NAMALWA (cell line): Measurements from ENCODE around the gene IL4I1.
A peak's percentile ranks its signal among the peaks of the same experiment; 100 is the strongest.

Experiments
- DNase-seq: peaks from one replicate; pipeline ENCODE4 v3.0.0-alpha.2; 2015; ENCODE audit warnings: low spot score

IL4I1 gene

DNA sequence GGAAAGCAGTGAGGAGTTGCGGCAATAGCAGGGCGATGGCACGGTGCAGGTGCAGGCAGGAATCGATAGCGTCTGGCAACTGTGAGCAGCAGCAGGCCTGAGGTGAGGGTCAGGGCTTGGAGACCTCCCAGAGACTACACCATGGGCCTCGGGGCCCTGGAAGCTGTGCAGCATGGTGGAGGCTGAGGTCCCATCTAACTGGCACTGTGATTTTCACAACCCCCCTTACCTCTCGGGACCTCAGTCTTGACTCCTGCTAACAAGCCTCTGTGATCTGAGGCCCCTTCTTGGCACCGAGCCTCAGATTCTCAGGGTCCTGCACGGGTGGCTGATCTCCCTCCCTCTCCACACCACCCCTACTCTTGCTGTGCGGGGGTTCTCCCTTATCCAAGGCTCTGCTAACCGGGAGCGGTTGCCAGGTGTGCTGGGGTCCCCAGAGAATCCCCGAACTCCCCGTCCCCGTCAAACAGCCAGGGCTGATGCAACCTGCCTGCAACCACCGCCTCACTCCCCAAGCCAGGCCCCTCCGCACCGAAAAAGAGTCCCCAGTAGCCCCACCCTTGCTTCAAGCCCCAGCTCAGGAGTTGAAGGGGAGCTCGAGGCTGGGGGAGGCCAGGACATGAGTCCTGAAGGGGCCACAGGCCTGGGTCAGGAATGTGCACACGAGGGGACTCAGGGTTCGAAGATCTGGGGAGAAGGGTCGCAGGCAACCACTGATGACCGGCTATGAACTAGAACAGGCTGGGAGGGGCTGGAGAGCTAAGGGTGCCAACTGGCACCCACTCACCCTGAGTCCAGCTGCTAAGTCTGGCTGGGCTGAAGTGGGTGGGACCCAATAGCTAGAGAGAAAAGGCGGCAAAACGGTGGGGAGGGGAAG lies 27.6 kb upstream of the IL4I1 start:
- peak; percentile 84 for DNase-seq

DNA sequence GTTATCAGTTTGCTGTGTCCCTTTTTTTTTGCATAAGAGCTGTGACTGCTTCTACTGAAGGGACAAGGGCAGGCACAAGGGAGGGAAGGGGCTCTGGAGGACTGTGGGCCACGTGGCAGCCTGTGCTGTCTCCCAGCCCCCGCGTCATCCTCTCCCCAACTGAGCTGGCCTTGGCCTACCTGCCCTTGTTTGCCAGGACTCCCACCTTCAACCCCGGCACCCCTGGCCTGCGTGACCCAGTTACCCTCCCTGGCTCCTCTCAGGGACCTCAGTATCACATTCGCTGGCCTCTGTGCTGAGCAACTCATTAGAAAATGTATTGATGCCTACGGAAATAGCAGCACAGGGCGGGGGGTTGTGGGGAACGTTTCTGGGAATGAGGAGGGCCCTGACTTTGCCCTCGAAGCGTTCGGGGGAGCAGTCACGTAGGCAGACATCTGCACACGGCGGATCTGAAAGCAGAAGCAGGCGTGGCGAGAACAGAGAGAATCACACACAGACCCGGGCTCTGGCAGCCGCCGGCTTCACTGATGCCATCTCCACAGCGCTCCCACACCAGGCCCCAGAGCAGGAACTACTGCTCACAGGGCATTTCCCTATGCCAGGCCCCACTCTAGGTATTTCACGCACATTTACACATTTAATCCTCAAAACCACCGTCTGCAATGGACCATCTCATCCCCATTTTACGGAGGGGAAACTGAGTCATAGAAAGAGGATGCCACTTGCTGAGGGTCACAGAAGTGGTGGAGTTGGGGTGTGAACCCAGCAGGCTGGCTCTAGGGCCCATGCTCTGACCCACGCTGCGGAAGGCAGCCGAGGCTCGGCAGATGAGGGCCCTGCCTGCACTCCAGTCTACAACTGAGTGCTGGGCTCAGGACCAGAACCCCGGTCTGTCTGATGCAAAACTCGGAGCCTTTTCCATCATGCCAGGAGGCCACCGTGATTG lies 26.6 kb upstream of the IL4I1 start:
- no peak for DNase-seq

DNA sequence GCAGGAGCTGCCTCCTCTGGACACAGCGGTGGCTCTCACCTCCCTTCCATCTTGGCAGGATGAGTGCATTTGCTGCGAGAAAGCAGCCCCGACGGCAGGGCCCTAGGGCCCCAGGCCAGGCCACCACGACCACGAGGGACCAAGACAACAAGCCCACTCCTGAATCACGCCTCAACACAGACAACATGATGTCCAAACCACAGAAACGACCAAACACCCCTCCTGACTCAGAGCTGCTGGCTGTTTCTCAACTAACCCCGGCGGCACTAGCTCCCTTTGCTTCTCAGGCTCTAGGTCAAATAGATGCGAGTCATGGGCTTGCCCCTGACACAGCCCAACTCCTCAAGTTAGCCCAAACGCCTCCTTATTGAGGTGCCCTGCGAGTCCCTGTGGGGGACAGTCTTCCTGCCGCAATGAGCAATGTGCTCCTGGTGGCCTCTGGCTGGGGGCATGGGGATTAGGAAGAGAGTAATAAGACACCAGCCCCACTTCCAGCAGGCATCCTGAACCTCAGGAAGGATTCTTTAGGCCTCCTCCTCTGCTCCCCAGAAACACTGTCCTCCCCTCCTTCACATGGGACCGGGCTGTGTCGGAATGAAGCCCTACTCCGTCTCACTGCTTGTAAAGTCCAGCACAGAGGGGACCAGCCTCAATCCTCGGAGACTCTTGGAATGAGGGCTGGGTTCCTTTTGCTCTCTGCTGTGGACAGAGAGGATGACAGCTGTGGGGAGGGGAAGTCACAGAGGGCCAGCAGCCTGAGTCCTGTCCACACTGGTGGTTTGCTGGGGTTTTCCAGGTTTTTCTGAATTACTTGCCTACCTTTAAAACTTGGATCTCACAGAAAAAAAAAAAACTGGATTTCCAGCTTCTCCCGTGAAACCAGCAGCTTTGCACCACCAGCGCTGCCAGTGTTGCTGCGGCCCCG lies 25.4 kb upstream of the IL4I1 start:
- DNase-seq, result no peak

DNA sequence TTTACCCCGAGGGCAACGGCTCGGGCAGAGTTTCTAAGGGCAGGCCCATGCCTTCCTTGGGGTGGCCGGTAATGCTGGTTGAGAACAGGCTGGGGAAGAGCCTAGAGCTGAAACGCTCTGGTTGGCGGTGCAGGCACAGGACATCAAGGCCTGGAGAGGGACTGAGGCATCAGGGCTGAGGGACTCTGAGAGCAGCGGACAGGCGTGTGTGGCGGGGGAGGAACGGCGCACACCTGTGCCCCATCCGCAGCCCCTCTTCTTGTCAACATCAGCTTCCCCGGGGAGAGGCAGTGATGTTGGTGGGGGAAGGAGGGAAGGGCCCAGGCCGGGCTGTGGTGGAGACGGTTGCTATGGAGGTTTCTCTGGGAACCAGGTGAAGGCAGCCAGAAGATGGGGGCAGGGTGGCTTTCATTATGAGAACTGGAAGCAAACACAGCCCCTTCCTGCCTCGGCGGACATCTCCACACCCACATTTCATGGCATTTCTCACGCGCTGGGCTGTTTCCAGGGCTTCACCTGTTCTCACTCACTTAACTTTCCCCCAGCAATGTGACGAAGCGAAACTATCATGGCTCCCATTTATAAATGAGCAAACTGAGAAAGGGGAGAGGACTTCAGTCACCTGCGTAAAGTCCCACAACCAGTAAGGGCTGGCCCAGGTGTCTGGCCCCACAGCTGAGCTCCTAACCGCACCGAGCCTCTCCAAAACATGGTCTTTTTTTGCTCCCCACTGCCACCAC lies 24.1 kb upstream of the IL4I1 start:
- DNase-seq, result no peak

DNA sequence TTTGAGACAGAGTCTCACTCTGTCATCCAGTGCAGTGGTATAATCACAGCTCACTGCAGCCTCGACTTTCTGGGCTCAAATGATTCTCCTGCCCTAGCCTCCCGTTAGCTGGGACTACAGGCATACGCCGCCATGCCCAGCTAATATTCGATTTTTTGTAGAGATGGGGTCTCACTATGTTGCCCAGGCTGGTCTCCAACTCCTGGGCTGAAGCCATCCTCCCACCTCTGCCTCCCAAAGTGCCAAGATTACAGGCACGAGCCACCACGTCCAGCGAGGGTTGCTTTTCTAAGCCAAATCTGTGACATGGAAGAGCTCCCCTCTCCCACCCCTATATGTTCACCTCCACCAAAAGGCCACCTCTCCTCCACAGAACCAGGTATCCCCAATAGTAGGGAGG lies 21.4 kb upstream of the IL4I1 start:
- no peak for DNase-seq

DNA sequence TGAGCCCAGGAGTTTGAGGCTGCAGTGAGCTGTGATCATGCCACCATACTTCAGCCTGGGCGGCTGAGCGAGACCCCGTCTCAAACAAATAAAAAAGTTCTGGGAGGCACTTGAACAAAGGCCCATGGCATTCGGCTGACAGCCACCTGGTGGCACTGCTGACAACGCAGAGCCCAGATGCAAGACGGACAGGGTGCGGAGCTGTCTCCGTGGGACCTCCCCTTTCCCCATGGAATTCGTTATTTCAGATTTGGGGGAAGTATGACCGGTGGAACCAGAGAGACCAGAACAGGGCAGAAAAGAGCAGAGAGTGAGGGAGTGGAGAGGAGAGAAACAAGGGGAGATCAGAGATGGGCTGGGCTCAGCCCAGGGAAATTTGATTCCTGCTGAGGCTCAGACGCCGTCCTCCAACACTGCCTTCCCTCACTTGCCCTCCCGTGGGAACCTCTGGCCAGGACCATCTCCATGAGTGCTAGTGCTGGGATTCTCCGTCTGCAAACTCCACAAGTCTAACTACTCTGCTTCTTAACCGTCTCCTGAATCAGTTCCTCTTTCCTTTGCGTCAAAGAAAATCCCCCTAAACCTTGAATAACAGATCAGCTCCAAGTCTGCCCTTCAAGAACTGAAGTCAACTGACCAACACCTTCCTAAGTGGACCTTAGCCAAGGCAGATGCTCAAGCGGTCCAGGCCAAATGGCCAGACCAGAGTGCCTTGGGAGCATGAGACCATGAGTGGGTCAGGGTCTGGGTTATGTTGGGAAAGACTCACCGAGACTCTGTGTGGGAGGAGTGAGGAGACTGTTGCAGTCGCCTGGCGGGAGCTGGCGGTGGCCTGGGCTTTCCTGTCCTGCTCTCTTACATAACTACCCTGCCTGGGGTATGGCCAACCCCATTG lies 20.4 kb upstream of the IL4I1 start:
- no peak for DNase-seq

DNA sequence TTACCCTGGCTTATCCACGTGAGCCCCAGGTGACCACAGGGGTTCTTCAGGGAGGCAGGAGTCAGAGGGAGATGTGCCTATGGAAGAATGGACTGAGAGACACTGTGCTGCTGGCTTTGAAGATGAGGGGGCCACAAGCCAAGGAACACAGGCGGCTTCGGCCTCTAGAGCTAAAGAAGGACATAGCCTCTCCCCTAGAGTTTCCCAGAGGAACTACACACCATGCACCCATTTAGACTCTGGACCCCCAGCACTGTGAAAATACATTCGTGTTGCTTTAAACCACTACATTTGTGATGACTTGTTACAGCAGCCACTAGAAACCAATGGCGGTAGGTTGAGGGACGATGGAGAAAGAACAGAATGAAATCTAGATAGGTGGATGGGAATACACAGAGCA lies 18.6 kb upstream of the IL4I1 start:
- no peak for DNase-seq

DNA sequence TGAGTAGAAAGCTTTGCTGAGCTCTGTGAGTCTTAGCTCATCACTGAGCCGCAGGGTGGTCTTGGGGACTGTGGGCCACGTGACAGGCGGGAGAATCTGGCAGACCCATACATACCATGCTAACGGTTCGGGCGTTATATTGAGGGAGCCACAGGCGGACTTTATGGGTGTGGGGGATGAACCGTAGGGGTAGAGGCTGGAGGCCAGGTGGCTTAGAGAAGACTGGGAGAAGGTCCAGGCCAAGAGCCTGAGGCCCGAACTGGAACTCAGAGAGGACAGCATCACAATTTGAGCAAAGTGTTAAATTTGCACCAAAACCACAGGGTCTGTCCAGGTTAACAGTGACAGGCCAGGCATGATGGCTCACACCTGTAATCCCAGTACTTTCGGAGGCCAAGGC lies 17.0 kb upstream of the IL4I1 start:
- DNase-seq, result no peak

DNA sequence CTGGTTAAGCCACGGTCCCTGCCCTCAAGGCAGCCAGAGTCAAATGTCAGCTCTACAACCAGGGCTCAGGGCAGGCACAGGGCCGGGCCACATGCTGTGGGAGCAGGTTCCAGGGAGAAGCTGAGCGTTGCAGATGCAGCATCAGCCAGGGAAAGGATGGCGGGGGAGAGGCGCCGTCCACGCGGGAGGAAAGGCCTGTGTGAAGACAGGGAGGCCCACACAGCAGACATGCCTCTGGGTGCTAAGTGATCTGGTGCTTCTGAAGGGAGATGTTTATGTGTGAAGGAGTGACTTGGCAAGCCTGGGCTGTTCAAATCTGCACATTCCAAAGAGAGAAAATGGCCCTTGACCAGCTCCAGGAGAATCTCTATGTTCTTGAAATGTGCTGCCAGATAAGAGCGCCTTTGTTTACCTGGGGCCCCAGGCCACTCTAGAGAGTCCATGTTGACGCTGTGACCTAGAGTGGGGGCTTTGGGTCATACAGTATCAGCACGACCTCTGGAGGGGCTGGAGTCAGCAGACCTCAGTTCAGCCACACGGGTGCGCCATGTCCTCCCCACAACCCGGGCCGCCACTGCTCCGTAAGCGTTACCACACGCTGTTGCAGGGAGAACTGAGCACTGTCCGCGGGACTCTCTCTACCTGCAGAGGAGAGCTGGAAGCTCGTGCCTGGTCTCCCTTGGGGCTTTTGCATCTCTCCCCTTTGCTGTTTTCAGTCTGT lies 16.4 kb upstream of the IL4I1 start:
- DNase-seq, result no peak

DNA sequence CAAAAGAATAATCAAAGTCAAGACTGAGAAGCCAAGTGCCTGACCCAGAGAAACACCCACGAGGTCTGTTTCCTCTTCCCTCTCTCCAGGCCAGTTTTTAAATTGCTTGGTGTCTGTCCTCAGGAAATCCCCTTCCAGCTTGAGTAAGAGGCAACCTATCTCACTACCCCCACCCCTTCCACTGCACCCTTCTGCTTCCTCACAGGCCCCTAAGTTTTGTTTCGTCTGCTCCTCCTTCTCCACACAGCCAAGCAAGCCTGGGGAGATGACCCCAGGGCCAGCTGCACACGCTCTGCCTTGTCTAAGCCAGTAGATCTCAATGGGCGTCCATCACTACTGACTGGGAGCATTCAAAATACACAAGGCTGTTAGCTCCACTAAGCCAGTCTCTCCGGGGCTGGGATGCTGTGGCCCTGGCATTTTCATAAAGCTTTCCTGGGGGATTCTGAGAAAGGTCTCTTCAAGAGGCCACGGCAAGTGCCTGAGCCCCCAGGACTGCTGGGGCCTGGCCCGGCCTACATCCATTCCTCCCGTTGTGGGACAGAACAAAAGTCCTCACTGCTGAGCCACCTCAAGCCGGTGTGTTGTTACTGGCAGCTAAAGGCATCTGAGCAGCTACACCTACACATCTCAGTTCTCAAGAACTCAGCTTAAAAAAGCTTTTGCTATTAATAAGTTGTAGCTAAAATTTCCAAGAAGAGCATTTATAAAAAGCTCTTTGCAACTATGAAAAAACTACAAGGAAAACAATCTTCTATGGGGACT lies 14.9 kb upstream of the IL4I1 start:
- no peak for DNase-seq

DNA sequence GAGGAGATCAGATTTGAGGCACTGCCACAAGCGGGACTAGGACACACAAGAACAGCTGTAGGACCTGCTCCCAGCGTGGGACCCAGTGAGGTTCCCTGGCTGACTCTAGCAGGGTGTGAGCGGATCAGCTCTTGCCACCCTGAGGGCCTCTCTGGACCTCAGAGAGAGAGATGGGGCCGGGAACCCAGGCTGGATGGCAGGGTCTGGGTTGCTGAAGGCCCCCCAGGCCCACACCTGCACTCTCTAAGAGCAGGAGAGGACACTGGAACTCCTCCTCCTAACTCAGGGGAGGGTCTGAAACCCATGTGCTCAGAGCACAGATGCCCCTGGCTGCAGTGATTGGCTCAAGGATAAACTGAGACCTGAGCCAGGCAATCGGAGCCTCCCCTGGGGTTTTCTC lies 13.5 kb upstream of the IL4I1 start:
- no peak for DNase-seq

DNA sequence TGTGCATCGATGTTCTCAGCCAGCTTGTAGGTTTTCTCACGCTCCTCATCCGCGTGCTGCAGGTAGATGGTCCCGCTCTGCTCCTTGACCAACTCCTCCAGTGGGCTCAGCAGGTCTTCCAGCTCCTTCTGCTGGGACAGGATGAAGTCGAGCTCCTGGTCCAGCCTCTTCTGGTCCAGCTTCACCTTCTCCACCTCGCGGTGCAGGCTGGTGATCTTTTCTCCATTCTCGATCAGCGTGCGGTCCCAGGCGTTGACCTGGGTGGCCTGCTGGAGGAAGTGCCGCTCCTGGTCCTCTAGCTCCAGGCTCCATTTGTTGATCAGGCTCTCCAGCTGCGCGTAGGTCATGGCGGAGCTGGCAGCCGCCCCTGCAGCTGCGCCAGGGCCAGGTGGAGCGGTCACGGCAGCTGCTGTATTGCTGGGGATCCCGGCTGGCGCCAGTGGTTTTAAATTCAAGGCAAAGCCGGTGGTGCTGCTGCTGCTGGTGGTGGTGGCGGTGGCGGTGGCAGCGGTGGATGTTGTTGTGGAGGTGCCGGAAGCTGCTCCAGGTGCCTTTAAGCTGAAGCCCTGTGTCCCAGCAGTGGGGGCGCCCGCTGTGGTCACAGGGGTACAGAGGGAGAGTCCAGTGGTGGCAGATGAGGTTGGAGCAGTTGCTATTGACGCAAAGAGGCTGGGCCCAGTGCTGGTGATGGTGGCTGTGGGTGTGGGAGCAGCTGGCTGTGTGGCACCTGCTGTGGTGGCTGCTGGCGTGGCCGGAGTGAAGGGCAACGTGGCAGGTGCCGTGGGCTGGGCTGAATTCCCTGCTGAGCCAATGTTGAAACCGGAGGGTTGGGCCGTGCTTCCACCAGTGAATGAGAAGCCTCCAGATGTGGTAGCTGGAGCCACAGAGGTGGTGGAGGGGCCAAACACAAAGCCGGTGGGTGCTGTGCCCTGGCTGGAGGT lies 12.1 kb upstream of the IL4I1 start:
- no peak for DNase-seq

DNA sequence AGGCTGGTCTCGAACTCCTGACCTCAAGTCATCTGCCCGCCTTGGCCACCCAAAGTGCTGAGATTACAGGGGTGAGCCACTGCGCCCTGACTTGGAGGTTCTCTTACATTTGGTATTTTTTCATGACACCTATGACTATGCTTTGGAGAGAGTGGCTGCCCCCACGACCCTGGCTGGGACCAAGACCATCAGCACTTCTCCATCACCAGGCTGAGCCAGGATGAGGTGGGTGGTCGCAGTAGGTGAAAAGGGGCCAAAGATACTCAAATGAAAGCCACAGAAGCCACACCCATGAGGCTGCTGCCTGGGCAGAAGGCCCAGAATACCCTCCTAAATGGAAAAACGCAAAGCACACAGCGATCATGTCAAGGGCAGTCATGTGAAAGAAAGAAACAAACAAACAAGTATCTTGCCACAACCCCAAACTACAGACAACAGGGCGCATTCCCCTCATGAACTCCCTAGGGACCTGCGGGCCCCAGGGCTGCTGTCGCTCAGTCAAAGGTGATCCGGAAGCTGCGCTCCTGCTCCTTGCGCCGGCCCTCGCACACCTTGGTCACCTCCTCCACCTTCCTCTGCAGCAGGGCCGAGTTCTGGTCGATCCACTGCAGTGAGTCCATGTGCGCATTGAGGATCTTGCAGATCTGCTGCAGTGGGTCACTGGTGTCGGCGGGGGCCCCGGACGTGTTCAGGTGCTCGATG lies 11.2 kb upstream of the IL4I1 start:
- DNase-seq, result no peak

DNA sequence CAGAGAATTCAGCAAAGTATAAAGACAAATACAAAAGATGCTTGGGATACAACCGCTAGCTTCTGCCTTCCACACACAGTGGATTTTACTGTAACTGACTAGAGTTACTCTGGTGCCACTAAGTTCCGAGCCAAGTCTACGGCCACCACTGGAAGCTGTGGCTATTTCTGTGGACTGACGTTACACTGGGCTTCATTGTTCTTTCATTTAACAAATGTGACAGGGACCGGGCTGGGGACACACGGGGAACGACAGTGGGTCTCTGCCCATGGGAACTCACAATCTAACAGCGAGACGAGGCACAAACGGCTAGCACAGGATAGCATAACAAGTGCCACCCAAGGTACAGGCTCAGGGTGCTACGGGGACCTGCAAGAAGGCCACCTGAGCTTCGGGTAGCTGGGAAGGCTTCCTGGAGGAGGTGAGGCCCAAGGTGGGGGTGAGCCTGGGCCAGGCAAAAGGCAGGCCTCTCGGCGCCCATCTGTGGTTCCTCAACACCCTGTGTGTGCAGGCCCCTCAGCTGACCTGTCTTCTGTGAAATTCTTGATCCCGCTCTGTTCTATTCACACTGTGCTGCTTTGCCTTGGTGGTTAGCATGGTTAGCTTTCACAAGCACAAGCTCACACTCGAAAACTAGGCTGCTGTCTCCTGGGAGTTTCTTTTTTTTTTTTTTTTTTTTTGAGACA lies 10.3 kb upstream of the IL4I1 start:
- no peak for DNase-seq

DNA sequence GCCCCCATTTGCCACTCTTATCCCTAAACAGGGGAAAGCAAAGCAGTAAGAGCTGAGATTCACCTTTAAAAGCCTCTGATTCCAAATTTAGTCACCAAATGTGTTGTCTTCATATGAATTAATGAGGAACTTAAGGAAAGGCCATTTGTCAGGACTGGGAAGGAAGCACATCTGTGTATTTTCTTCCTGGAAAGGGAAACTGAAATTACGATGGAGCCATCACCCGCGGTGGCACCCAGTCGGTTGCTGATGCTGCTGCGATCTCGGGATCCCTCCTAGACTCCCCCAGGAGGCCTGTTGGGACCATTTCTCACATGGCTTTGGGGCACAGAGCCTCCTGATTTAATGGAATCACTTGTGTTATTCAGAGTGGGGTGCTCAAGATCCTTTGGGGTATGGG lies 7.4 kb upstream of the IL4I1 start:
- no peak for DNase-seq

DNA sequence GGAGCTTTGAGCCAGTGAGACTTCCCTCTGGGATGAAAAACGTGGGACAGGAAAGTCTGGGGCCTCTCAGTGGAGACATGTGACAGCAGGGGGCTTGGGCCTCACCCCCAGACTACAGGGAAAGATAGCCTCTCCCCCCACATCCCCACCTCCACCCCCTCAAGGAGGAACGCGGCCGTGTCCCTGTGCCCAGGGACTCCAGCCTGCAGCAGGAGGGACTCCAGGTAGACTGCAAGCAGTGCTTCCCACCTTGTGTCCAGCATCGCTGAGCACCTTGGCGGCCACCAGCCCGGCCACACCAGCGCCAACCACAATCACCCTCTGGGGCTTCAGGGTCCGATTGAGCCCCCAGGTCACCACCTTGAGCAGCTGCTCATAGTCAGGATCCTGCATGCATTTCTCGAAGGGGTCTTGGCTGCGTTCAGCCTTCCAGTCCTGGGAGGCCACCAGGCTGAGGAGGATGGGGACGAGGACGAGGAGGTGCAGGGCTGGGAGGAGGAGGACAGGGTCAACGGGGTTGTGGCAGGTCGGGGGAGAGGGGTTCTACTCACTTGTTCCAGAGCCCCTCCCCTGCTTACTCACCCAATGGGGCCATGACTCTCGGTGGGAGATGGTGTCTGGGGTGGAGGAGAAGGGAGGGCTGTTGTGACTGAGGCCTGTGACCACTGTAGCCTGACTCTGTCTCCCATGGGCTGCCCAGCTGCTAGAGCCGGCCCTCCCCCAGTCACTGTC lies 955 bp downstream of the IL4I1 start:
- DNase-seq, result no peak
